Left ventricle myocardium superior (tissue), 1 donor: Measurements from ENCODE around the gene MN1. TPM values are rescaled to one million over a fixed set of nuclear protein-coding genes. Genes with fewer than 3 reads are reported as not detected.

Experiments used
- ATAC-seq: fragments of 200-7000 bp; cut with Tn5 transposase; one replicate; pipeline ENCODE4 v1.9.1; 2020; ENCODE audit warnings: mild to moderate bottlenecking, moderate library complexity
- DNase-seq: peaks from one replicate; pipeline ENCODE4 v3.0.0-alpha.2; 2020
- intact Hi-C: fragments of 100-400 bp; cut with micrococcal nuclease; formaldehyde crosslinking; loops from one replicate; pipeline ENCODE4 v1.11.0; 2022
- total RNA-seq: library from RNA; stranded (reverse); fragmentation: NEBNext Ultra II Directional; extraction: Animal tissue kit (Norgen Biotek cat#: 25700); gene quantifications from one replicate; pipeline ENCODE4 v1.2.1, GENCODE V29; 2021
- donor health status: DM: no; HTN: yes; CAD: no; lungs with severe emphysema.

Gene MN1
- total RNA-seq, 1 donor from 2014 or later: 5.3 TPM

GRCh38 chr22:27829620-27830019 is 28.1 kb upstream of the MN1 start:
- DNase-seq (no peak), ATAC-seq (no peak)
- intact Hi-C loops: no loop called here

- ATAC-seq (peak; percentile 63), DNase-seq (peak; percentile 42)
- intact Hi-C loops: no loop called here
These were observed 26.3 kb upstream of the MN1 start for GRCh38 chr22:27827604-27828587.

- DNase-seq (no peak), ATAC-seq (no peak)
- intact Hi-C loops: no loop called here
These were observed 23.6 kb upstream of the MN1 start for GRCh38 chr22:27825174-27825573.

- intact Hi-C loops: no loop called here
- peak; percentile 65 for ATAC-seq
- DNase-seq: no peak
These were observed 21.7 kb upstream of the MN1 start for GRCh38 chr22:27823221-27823620.

- intact Hi-C loops: no loop called here
- DNase-seq (no peak), ATAC-seq (peak; percentile 41)
These were observed 19.6 kb upstream of the MN1 start for GRCh38 chr22:27820896-27821866.

- intact Hi-C loops: no loop called here
- ATAC-seq: no peak
- no peak for DNase-seq
These were observed 15.0 kb upstream of the MN1 start for GRCh38 chr22:27816552-27816951.

- intact Hi-C loops: no loop called here
- ATAC-seq (no peak), DNase-seq (no peak)
These were observed 14.4 kb upstream of the MN1 start for GRCh38 chr22:27815826-27816530.

GRCh38 chr22:27814993-27815392 is 13.4 kb upstream of the MN1 start:
- DNase-seq: no peak
- intact Hi-C loops: no loop called here
- ATAC-seq: no peak

- DNase-seq (no peak), ATAC-seq (no peak)
- intact Hi-C loops: no loop called here
These were observed 10.2 kb upstream of the MN1 start for GRCh38 chr22:27811778-27812177.

GRCh38 chr22:27810609-27811151 is 9.1 kb upstream of the MN1 start:
- intact Hi-C loops: no loop called here
- peak; percentile 76 for DNase-seq
- peak; percentile 87 for ATAC-seq

- peak; percentile 34 for ATAC-seq
- intact Hi-C loops: no loop called here
These were observed 8.4 kb upstream of the MN1 start for GRCh38 chr22:27809700-27810608.

GRCh38 chr22:27809226-27809603 is 7.7 kb upstream of the MN1 start:
- DNase-seq (no peak), ATAC-seq (no peak)
- intact Hi-C loops: no loop called here

More at GRCh38 chr22:27809700-27810608, 8.4 kb upstream of the MN1 start:
- DNase-seq: no peak

- no peak for DNase-seq
- no peak for ATAC-seq
- intact Hi-C loops: no loop called here
These were observed 7.1 kb upstream of the MN1 start for GRCh38 chr22:27808451-27809225.

- intact Hi-C loops: no loop called here
- ATAC-seq (no peak), DNase-seq (no peak)
These were observed 4.3 kb upstream of the MN1 start for GRCh38 chr22:27805841-27806240.

- peak; percentile 64 for ATAC-seq
- intact Hi-C loops: no loop called here
- peak; percentile 78 for DNase-seq
These were observed 3.1 kb upstream of the MN1 start for GRCh38 chr22:27804470-27805297.

GRCh38 chr22:27803841-27804415 is 2.4 kb upstream of the MN1 start:
- ATAC-seq (no peak), DNase-seq (no peak)

More at GRCh38 chr22:27803841-27804415, 2.4 kb upstream of the MN1 start:
- intact Hi-C loops: no loop called here
